SIG-M5 treated with dmso at 0.1 percent for 504 hours (cell line): Measurements from ENCODE around the gene RDH12.
"Not testable (repeated sequence)": the region's sequence is repeated elsewhere in the genome, so short reads cannot be mapped to it uniquely, and the experiment has no call there.

Experiments
- DNase-seq: peaks from one replicate; lab custom pipeline; 2025; ENCODE audit not compliant: unreplicated experiment; lab: John Stamatoyannopoulos, UW

The RDH12 gene

DNA sequence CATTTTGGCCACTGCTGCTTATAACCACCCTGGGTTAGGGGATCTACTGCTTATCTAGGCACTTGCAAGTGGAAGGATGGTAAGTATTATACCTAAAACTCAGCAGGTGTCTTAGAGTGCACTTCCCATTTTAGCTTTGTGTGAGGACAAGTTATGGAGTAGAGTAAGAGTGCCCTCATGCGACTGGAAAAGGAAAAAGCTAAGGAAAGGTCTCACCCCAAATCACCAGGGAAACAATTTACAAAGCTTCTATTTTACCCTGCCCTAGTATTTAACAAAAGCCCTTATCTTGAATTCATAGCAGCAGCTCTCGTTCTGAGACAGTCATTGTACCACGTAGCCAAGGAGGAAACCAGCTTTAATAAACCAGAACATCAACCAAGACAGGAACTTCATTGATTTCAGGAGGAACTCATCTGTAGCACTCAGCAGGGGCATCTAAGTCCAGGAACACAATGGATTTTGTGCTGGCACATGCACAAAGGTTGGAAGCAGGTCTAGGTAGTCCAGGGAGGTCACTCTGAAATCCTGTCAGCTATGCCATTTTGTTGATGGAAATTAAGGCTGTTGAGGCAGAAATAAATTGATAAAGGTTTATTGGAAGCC, 2.9 kb downstream of the RDH12 start:
- peak; percentile 81 for DNase-seq

DNA sequence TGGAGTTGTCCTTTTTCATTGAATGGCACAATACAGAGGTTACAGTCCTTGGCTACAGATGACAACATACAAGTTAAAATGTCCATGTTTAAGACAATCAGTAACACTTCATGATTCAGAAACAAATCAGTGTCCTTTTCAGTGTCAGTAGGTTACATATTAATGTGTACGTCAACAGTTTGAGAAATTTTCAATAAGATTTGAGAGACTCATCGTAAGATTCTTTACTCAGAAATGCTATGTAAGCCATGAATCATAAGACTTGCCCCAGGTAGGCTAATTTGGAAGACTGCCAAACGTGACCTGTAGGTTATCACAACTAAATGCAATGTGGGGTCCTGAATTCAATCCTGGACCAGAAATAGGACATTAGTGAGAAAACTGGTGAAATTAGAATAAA, 3.5 kb downstream of the RDH12 start:
- DNase-seq: no peak

DNA sequence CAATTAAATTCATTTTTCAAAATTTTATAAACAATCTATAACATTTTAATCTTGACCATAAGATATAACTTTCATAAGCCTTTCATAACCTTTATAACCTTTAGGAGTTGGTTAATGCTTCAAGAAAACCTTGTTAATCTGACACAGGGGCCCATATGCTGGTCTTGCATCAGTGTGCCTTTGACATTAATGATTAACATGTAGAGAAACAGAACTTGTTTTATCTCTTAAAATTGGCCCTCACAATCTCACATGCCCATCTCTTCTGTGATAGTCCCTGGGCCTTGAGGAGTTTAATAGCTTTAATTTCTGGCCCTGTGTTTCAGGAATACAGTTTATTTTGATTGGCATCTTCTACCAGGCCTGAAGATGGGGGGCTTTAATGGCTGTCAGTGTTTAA, 7.7 kb downstream of the RDH12 start:
- DNase-seq: not testable (repeated sequence)

DNA sequence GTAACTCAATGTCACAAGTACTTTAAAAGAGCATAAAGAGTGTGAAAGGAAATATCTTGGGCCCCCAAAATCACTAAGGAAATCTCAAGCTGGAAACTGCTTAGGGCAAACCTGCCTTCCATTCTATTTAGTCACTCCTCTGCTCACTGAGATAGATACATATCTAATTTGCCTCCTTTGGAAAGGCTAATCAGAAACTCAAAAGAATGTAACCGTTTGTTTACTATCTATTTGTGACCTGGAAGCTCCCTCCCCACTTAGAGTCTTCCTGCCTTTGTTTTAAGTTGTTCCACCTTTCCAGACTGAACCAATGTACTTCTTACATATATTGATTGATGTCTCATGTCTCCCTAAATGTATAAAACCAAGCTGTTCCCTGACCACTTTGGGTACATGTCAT, 8.1 kb downstream of the RDH12 start:
- DNase-seq: not testable (repeated sequence)

DNA sequence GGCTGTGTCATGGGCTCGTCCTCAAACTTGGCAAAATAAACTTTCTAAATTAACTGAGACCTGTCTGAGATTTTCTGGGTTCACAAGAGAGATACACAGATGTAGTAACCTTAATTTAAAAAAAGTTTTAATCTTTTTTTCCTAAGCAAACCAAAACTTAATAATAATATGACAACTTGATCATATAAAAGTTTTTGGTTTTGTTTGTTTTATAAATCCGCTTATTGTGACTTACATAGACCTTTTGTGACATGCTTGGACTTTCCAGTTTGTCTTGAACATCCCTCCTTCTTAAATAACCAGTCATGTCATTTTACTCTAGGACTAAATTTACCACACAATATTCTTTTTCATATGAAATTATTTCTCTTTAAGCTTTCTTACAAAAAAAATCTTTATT, 8.5 kb downstream of the RDH12 start:
- DNase-seq: no peak

DNA sequence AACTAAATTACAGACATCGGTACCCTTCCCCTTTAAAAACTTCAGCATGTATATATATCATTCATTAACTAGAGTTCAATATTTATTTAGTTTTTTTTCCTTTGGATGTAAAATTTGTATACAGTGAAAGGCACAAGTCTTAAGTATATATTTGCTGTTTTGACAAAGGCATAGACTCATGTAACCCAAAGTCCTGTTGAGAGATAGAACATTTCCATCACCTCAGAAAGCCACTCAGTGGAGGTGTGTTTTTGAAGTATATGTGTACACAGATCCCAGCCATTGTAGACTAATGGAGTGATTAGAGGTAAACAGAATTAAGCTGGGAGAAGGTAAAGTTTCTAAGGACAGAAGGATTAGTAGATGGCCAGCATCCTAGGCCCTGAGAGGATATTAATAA, 15.4 kb downstream of the RDH12 start:
- no peak for DNase-seq

DNA sequence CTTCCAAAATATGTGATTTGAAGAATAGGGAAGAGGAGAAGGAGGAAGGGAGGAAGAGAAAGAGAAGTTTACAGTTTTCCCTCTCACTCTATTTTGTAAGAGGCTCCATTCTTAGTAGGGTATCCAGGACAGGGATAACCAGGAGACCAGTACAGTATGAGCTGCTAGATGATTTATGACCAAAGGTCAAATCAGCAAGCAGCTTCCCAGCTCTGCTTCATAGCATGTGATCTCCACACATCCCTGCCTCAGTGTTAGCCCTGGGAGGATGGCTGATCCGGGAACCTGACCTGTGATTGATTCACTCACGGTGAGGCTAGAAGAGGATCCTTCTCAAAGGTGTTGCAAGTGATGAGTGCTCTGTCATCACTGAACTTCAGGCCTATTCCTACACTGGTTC, 16.6 kb downstream of the RDH12 start:
- no peak for DNase-seq

DNA sequence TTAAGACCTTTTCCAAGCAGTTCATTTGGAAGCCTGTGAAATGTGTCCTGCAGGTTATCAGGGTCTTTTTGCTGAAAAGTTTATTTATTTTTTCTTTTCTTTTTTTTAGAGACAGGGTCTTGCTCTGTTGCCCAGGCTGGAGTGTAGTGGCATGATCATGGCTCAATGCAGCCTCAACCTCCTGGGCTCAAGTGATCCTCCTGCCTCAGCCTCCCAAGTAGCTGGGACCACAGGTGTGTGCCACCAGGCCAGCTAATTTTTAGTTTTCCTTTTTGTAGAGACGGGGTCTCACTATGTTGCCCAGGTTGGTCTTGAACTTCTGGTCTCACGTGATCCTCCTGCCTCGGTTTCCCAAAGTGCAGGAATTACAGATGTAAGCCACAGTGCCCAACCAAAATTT, 17.7 kb downstream of the RDH12 start:
- DNase-seq: not testable (repeated sequence)

DNA sequence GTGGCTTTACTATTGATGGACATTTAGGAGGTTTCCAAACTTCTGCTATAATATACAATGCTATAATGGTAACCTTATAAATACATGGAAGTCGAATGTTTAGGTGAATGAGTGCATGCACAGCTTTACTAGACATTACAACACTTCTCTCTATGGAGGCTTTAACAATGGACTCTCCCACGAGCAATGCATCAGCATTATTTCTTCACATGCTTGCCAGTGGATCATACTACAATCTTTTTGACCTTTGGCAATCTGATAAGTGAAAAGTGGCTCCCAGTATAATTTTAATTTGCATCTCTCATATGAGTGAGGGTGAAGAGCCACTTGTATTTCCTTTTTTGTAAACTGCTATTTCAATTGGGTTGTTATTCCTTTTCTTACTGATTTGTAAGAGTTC, 18.2 kb downstream of the RDH12 start:
- DNase-seq: no peak

DNA sequence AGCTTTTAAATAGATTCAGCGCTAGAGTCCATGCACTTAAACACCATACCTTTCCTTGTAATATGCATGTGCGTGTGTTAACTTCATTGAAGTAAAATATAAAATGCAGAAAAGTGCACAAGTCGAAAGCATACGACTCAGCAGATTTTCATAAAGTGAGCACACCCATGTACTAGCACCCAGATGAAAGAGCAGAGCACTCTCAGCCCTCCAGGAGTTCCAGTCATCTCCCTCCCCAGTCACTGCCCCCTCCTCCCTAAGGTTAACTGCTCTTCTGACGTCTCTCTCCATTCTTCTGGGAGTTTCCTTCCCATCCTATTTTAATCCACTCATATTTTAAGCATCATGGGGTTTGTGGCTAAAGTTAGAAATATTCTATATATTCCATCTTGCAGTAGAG, 20.2 kb downstream of the RDH12 start:
- DNase-seq: no peak

DNA sequence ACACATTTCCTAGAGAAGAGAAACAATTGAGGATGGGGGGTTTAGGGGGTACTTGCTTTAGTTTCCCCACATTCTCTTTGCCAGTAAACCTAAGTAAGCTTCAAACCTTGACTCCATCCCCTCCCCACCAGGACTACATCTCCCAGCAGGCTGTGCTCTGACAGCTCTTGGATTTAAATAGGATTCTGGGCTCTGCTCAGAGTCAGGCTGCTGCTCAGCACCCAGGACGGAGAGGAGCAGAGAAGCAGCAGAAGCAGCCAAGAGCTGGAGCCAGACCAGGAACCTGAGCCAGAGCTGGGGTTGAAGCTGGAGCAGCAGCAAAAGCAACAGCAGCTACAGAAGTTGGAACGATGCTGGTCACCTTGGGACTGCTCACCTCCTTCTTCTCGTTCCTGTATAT, 20.6 kb downstream of the RDH12 start:
- DNase-seq: no peak

DNA sequence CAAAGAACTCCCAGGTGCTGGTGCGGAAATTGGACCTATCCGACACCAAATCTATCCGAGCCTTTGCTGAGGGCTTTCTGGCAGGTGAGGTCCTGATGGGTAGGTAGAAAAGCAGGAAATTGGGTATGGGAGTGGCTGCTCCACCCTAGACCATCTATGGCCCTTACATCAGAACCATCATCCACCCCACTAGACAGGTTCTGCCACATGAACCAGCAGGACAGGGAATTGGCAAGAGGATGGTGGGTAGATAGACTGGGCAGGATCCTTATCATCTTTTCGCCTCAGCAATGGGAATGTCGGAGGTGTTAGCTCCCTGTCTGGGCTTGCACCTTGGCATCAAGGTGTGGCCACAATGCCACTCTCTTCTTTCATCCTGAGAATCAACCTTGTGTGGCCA, 23.5 kb downstream of the RDH12 start:
- DNase-seq: no peak

DNA sequence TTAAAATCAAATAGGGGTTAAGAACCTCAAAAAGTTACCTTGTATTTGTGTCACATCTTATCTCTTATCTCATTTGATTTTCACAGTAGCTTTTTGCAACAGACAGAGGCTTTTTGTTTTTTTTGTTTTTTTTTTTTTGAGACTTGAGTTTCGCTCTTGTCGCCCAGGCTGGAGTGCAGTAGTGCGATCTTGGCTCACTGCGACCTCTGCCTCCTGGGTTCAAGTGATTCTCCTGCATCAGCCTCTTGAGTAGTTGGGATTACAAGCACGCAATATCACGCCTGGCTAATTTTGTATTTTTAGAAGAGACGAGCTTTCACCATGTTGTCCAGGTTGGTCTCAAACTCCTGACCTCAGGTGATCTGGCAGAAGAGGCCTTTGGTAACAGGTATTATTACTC, 25.7 kb downstream of the RDH12 start:
- DNase-seq: no peak

DNA sequence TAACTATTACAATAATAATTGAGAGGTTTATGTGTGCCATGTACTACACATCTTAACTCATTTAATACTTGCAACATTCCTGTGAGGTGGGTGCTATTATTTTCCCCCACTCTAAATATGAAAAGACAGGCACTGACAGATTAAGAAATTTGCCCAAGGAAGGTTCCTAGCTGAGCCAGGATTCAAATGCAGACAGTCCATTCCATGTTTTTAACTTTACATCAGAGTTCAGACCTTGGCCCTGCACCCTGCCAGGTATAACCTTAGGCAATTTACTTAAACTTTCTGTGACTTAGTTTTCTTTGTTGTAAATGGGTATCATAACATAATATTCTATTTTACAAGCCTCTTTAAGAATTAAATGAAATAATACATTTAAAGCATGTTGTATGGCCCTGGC, 26.6 kb downstream of the RDH12 start:
- DNase-seq: no peak

DNA sequence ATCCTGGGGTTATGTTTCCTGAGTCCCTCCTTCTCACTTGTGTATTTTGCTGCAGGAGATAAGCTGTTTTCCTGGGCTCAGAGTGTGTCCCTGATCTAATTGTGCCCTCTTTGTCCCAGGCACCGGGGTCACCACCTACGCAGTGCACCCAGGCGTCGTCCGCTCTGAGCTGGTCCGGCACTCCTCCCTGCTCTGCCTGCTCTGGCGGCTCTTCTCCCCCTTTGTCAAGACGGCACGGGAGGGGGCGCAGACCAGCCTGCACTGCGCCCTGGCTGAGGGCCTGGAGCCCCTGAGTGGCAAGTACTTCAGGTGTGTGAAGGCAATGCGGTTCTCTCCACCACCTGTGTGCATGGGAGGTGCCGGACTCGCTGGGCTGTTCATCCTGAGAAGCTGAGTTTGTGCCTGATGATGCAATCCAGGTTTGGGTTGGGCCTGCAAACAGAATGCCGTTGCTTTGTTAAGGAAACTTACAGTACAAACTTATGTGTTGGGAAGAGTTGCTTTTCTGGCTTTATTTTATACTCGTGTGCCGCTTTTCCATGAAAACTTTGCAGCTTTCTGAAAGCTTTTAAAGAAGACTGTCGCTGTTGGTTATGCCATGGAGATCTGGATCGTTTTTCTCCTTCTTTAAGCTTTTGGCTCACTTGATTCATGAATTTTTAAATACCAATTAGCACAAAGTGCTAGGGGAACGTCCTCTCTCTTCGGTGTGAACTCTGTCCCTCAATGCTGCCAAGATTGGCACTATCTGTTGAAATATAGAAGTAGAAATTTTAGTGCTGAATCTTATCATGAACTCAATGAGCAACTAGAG, 27.6 kb downstream of the RDH12 start:
- DNase-seq: no peak

DNA sequence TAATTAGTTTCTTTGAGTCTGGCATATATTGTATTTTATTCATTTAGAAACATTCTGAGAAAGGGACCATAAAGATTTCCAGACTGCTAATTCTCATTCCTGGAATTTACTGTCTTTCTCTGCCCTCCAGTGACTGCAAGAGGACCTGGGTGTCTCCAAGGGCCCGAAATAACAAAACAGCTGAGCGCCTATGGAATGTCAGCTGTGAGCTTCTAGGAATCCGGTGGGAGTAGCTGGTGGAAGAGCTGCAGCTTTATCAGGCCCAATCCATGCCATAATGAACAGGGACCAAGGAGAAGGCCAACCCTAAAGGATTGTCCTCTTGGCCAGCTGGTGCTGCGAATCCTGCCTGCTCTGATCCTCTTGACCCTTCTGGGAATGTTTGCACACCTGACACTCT, 31.9 kb downstream of the RDH12 start:
- DNase-seq: no peak

DNA sequence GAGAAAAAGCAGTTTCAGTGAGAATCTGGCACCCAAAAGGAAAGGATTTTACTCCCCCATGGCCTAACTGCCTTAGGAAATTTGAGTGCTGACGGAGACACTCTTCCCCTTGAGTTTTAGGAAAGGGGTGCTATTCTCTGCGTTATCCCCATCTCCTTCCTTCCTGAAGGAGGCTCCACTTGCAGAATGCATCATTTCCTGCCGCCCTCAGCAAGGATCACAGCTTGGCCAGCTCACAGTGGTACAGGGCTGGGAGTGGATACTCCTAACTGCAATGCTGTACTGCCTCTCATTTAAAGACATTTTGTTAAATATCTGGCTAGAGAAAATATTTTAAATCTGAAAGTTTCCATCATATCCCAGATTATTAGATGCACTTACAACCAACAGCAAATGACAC, 33.0 kb downstream of the RDH12 start:
- no peak for DNase-seq

DNA sequence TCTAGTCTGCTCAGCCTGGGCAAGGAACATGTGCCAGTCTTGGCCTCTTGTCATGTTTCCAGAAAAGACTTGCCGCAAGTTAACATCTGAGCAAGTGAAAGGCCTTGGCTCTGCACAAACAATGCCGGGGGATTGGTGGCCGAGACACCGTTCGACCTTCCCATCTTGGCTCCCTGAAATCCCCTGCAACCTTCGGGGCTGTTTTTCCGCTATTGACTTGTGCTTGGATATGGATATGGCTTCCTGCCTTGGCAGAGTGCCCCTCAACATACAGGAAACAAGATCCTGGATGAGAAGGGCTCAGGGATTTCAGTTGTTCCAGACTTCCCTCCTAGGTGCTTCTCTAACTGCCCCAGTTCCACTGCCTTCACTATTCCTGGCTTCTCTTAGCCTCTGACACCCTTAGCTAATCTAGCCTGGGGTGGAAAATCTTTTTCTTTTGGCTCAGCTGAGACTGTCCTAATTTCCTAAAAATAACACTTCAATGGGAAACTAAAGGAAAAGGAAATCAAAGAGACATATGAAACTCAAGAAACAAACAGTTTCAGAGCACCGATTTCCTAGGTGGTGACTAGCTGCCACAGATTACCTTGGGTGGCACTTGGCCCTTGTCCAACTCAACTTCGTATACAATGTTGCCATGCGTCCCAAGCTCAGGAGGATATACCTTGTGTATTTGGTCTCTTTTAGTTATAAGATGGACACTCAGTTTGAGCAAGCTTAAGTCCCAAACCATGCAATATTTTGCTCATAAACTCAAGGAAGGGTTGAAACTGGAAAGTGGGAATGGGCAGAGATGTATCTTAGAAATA, 33.9 kb downstream of the RDH12 start:
- no peak for DNase-seq

DNA sequence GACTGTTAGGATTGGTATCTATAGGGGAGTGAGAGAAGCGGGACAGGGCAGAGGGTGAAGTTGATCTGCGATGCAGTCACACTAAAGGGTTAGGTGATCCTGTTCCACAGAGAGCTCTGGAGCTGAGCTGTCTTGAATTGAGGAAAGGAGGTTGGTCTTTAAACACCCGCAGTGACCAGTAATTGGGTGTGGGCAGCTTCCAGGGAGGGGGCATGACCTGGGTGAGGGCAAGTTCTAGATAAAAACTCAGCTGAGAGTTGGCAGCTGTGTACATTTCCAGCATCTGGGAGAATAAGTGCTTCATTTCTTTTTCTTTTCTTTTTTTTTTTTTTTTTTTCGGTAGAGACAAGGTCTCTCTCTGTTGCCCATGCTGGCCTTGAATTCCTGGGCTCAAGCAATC, 35.1 kb downstream of the RDH12 start:
- DNase-seq: no peak

DNA sequence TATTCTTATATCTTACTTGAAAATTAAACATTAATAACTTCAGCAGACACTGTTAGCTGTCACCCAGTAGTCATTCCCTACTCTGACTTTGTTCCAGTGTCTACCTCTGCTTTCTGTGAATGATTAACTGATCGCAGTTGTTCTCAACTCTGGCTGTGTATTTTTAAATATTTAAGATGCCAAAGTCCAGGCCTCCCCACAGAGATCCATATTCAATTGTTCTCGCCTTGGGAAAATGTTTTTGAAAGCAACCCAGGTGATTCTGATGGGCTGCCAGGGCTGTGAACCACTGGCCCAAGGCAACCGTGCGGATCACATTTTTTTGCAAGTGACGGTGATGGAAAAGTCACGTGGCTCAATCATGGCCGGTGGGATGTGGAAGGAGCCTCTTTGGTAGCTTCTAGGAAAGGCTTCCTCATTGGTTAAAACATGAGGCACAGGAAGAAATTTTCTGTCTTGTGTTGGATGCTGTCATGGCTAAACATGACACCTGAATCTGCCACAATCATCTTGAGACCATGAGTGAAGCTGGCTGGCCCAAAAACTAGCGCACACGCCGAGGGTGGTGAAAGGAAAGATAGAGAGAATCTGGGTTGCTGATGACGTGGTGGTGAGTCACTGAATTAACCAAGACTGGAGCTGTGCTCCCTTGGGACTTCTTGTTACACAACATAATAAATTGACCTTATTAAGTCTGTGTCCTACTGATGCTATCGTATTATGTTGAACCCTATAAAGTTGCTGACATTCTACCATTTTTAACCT, 37.2 kb downstream of the RDH12 start:
- DNase-seq: peak; percentile 37

DNA sequence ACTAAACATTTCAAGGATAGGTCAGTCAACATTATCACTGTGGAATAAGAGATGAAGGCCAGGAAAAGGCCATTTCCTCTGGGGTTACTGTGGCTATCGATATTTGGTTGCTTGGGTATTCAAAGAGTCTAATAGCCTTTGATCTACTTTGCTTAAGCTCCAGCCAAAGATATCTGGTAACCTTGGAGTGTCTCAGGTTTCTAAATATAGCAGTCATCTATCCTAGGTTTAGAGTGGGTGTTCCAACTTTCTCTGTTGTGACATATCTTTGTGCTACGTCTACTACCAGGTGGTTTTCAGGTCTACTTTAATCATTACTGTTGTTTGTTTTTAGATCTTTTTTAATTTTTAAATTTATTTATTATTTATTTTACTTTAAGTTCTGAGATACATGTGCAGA, 42.4 kb downstream of the RDH12 start:
- no peak for DNase-seq
